H1 (cell line): ENCODE results near the gene TBC1D16. TPM values are rescaled to one million over a fixed set of nuclear protein-coding genes. Genes with fewer than 3 reads are reported as not detected.

Experiments used
- CTCF ChIA-PET: fragments of 300-600 bp; sonication (Branson Sonifier 250); formaldehyde crosslinking; loops from one replicate; lab custom pipeline; 2021; ENCODE audit not compliant: partially characterized antibody; lab: Charles Lee
- POLR2A ChIA-PET: fragments of 300-600 bp; sonication (Branson Sonifier 250); formaldehyde crosslinking; loops from one replicate; lab custom pipeline; 2021; ENCODE audit warnings: inconsistent platforms; ENCODE audit not compliant: partially characterized antibody; lab: Charles Lee
- DNase-seq, 2 experiments: peaks; one replicate each; pipeline versions ENCODE4 v3.0.0 to v3.0.0-alpha.2; 2010 to 2022; ENCODE audit warnings: low spot score in 2 of 2, low read depth in 1 of 2, mixed read lengths in 1 of 2
- FAIRE-seq: peaks from 2 replicates; lab custom pipeline; 2011; peaks lifted over from hg19 to GRCh38; lab: Jason Lieb, UNC
- H2AFZ ChIP-seq: 2 replicates; pipeline ENCODE4 v1.8.1; 2012; ENCODE audit warnings: low read length, inconsistent platforms
- H2AK5ac ChIP-seq: 2 replicates; pipeline ENCODE4 v1.6.1; 2013; ENCODE audit warnings: low read depth, low read length
- H2BK120ac ChIP-seq: replicated peaks from 2 replicates; pipeline ENCODE3; 2013; ENCODE audit warnings: low read depth, low read length, inconsistent platforms
- H2BK12ac ChIP-seq: 2 replicates; pipeline ENCODE4 v1.6.1; 2013; ENCODE audit warnings: low read depth, low read length
- H2BK15ac ChIP-seq: 2 replicates; pipeline ENCODE4 v1.6.1; 2013; ENCODE audit warnings: low read length
- H2BK20ac ChIP-seq: 2 replicates; pipeline ENCODE4 v1.6.1; 2013; ENCODE audit warnings: low read length
- H2BK5ac ChIP-seq: 2 replicates; pipeline ENCODE4 v1.6.1; 2013; ENCODE audit warnings: low read depth, low read length
- H3K14ac ChIP-seq: 2 replicates; pipeline ENCODE4 v1.6.1; 2013; ENCODE audit warnings: inconsistent platforms; ENCODE audit not compliant: insufficient read length
- H3K18ac ChIP-seq: 2 replicates; pipeline ENCODE4 v1.6.1; 2013; ENCODE audit warnings: low read length; ENCODE audit errors: extremely low read depth
- H3K23ac ChIP-seq: 2 replicates; pipeline ENCODE4 v1.6.1; 2013; ENCODE audit warnings: inconsistent platforms; ENCODE audit not compliant: insufficient read length
- H3K23me2 ChIP-seq: 2 replicates; pipeline ENCODE4 v1.6.1; 2013; ENCODE audit warnings: low read depth, low read length
- H3K27ac ChIP-seq: 2 replicates; pipeline ENCODE4 v1.6.1; 2011; ENCODE audit warnings: low read depth, low read length, inconsistent platforms
- H3K27me3 ChIP-seq, 4 experiments: replicated peaks in 1 of 4; 1 replicate in 1 of 4; 2 replicates in 3 of 4; pipeline versions ENCODE4 v1.6.1 to v1.8.1; 2011 to 2013; ENCODE audit warnings: low read length in 3 of 4, mild to moderate bottlenecking in 3 of 4, inconsistent platforms in 2 of 4, mixed read lengths in 2 of 4, moderate library complexity in 1 of 4; ENCODE audit not compliant: control insufficient read depth in 3 of 4, insufficient read depth in 3 of 4; ENCODE audit errors: extremely low read depth in 1 of 4
- H3K36me3 ChIP-seq, 4 experiments: 2 replicates each; pipeline versions ENCODE4 v1.6.1 to v1.8.1; 2011 to 2013; ENCODE audit warnings: mild to moderate bottlenecking in 4 of 4, low read length in 3 of 4, moderate library complexity in 2 of 4, control low read depth in 1 of 4, inconsistent platforms in 1 of 4; ENCODE audit not compliant: insufficient read depth in 4 of 4, control insufficient read depth in 2 of 4
- H3K4ac ChIP-seq: replicated peaks from 2 replicates; pipeline ENCODE3; 2013; ENCODE audit warnings: low read length, low read depth, mixed read lengths, inconsistent platforms; ENCODE audit not compliant: insufficient read length
- H3K4me1 ChIP-seq, 4 experiments: replicated peaks in 1 of 4; 1 replicate in 1 of 4; 2 replicates in 3 of 4; pipeline versions ENCODE4 v1.6.1 to v1.8.1; 2011 to 2013; ENCODE audit warnings: low read length in 3 of 4, inconsistent platforms in 2 of 4, mixed read lengths in 1 of 4; ENCODE audit not compliant: insufficient read depth in 4 of 4, control insufficient read depth in 3 of 4
- H3K4me2 ChIP-seq, 2 experiments: 2 replicates each; pipeline versions ENCODE4 v1.6.1 to v1.8.1; 2011 to 2013; ENCODE audit warnings: low read depth in 2 of 2, low read length in 2 of 2, control low read depth in 1 of 2, inconsistent platforms in 1 of 2, mild to moderate bottlenecking in 1 of 2; ENCODE audit not compliant: insufficient read depth in 1 of 2
- H3K4me3 ChIP-seq, 4 experiments: fragments of 200-600, 300-600 bp in 1 of 4; sonication (generic), shearing (Covaris generic), sonication (Bioruptor Twin) in 1 of 4; 2 replicates each; pipeline versions ENCODE4 v1.5.1 to v1.8.1; 2011 to 2016; ENCODE audit warnings: low read length in 4 of 4, low read depth in 3 of 4, control low read depth in 2 of 4, inconsistent platforms in 2 of 4, mild to moderate bottlenecking in 2 of 4, mixed read lengths in 1 of 4, moderate library complexity in 1 of 4; ENCODE audit not compliant: insufficient read depth in 2 of 4; ENCODE audit errors: extremely low read depth in 1 of 4
- H3K56ac ChIP-seq: replicated peaks from 2 replicates; pipeline ENCODE3; 2013; ENCODE audit warnings: low read depth, mild to moderate bottlenecking, mixed read lengths, low read length, inconsistent platforms; ENCODE audit not compliant: insufficient read length
- H3K79me1 ChIP-seq: 2 replicates; pipeline ENCODE4 v1.6.1; 2013; ENCODE audit warnings: low read depth, low read length, control low read depth
- H3K79me2 ChIP-seq, 2 experiments: 2 replicates each; pipeline versions ENCODE4 v1.6.1 to v1.8.1; 2012 to 2013; ENCODE audit warnings: low read length in 2 of 2, mild to moderate bottlenecking in 2 of 2, inconsistent platforms in 1 of 2; ENCODE audit not compliant: insufficient read depth in 2 of 2, control insufficient read depth in 1 of 2
- H3K9ac ChIP-seq, 4 experiments: replicated peaks in 1 of 4; 1 replicate in 1 of 4; 2 replicates in 3 of 4; pipeline versions ENCODE4 v1.6.1 to v1.8.1; 2011 to 2013; ENCODE audit warnings: low read depth in 3 of 4, low read length in 3 of 4, control low read depth in 2 of 4, mild to moderate bottlenecking in 2 of 4, moderate library complexity in 2 of 4, inconsistent platforms in 1 of 4; ENCODE audit errors: extremely low read depth in 1 of 4
- H3K9me3 ChIP-seq, 2 experiments: 2 replicates each; pipeline versions ENCODE4 v1.6.1 to v1.8.1; 2012 to 2013; ENCODE audit warnings: mild to moderate bottlenecking in 2 of 2, moderate library complexity in 2 of 2, control low read depth in 1 of 2, inconsistent platforms in 1 of 2, low read depth in 1 of 2, low read length in 1 of 2, mixed read lengths in 1 of 2; ENCODE audit not compliant: insufficient read depth in 2 of 2
- H4K20me1 ChIP-seq, 2 experiments: replicated peaks in 1 of 2; 2 replicates each; pipeline versions ENCODE3 to v1.8.1; 2011 to 2013; ENCODE audit warnings: inconsistent platforms in 2 of 2, low read length in 2 of 2, mild to moderate bottlenecking in 1 of 2; ENCODE audit not compliant: insufficient read depth in 2 of 2, control insufficient read depth in 1 of 2
- H4K5ac ChIP-seq: 2 replicates; pipeline ENCODE4 v1.6.1; 2013; ENCODE audit warnings: low read length, low read depth, mixed read lengths, inconsistent platforms; ENCODE audit not compliant: insufficient read length
- H4K8ac ChIP-seq: 2 replicates; pipeline ENCODE4 v1.8.0; 2013; ENCODE audit warnings: mild to moderate bottlenecking, moderate library complexity, low read length, inconsistent platforms; ENCODE audit not compliant: insufficient read depth; ENCODE audit errors: extremely low read depth
- H4K91ac ChIP-seq: replicated peaks from 2 replicates; pipeline ENCODE3; 2013; ENCODE audit warnings: low read length, mixed read lengths, inconsistent platforms; ENCODE audit not compliant: insufficient read length
- HDAC6 ChIP-seq: IDR thresholded peaks from one replicate; pipeline ENCODE4 v1.7.1; 2012; ENCODE audit warnings: low read depth, mild to moderate bottlenecking, inconsistent platforms, low read length, moderate library complexity
- POLR2A ChIP-seq, 2 experiments: IDR thresholded peaks; 1 replicate in 1 of 2; 2 replicates in 1 of 2; pipeline ENCODE4 v1.6.1; 2011; ENCODE audit warnings: low read depth in 2 of 2, low read length in 2 of 2, mild to moderate bottlenecking in 2 of 2; ENCODE audit errors: control extremely low read depth in 1 of 2
- RAD21 ChIP-seq, 2 experiments: IDR thresholded peaks in 1 of 2; conservative IDR thresholded peaks in 1 of 2; 2 replicates each; pipeline ENCODE4 v1.6.1; 2011; ENCODE audit warnings: low read depth in 2 of 2, low read length in 2 of 2, improper control_type of control experiment in 1 of 2, inconsistent platforms in 1 of 2, mild to moderate bottlenecking in 1 of 2, moderate library complexity in 1 of 2
- WGBS, 2 experiments: shearing (Covaris generic) in 1 of 2; methylation state at CpG; one replicate each; pipeline versions ENCODE4 v1.1.6 to v1.1.7; 2013 to 2015; ENCODE audit warnings: low lambda C conversion rate in 2 of 2, mixed read lengths in 2 of 2, inconsistent platforms in 1 of 2, low coverage in 1 of 2, missing lambda C conversion rate in 1 of 2; ENCODE audit not compliant: insufficient replicate concordance in 2 of 2, insufficient coverage in 1 of 2, insufficient read length in 1 of 2; ENCODE audit errors: extremely low coverage in 1 of 2, missing lambda C conversion rate in 1 of 2; 5-methylcytosine and 5-hydroxymethylcytosine counted together
- polyA plus RNA-seq, 7 experiments: library from polyadenylated mRNA; depleted of rRNA in 3 of 7; stranded (reverse) in 5 of 7; unstranded in 2 of 7; fragments of >200 nt in 5 of 7; fragments of 200-250 nt in 2 of 7; gene quantifications; 1 replicate in 5 of 7; 2 replicates in 1 of 7; 4 replicates in 1 of 7; pipeline versions ENCODE4 v1.2.1 to v1.2.3, GENCODE V29; 2011 to 2013; ENCODE audit warnings: missing spikeins in 2 of 7, mixed read lengths in 2 of 7
- total RNA-seq: library from RNA; stranded (reverse); fragmentation: NEBNext Ultra II Directional; extraction: Animal tissue kit (Norgen Biotek cat#: 25700); gene quantifications from 2 replicates; pipeline ENCODE4 v1.2.1, GENCODE V29; 2021

The TBC1D16 gene
- total and polyA plus RNA-seq, 2 of the 8 experiments (the other 6 are each of a cell fraction or from before 2014, with no cell fraction given): 21.1 to 109 TPM

GRCh38 chr17:80027043-80027435 is 8.6 kb downstream of the TBC1D16 start:
- Histone ChIP-seq H2AFZ (no peak overlapping the region), H2BK20ac (no peak overlapping the region), H4K20me1 (peaks cover 29 to 46% of the 10 kb centered on the region in 2 experiments), H3K79me1 (peaks cover 38% of the 10 kb centered on the region), H3K4me2 (no peak overlapping the region), H3K4ac (no peak overlapping the region), H2BK15ac (no peak overlapping the region), H2BK5ac (no peak overlapping the region), H3K27ac (no peak overlapping the region), H3K9ac (no peak overlapping the region), H3K18ac (no peak overlapping the region), H3K9me3 (no peaks in the 10 kb centered on the region), H3K23me2 (peaks cover 10% of the 10 kb centered on the region), H3K4me3 (no peak overlapping the region), H4K5ac (no peak overlapping the region), H3K23ac (no peak overlapping the region), H2AK5ac (no peak overlapping the region), H3K36me3 (no peaks in the 10 kb centered on the region; a peak in 1 of 8 replicates), H4K91ac (no peak overlapping the region), H2BK120ac (no peak overlapping the region), H3K4me1 (peaks cover 0 to 11% (median 4%) of the 10 kb centered on the region in 4 experiments; a peak in 6 of 7 replicates), H3K27me3 (no peaks in the 10 kb centered on the region; a peak in 1 of 7 replicates), H3K56ac (no peak overlapping the region), H3K79me2 (peaks cover 14 to 87% of the 10 kb centered on the region in 2 experiments), H2BK12ac (no peak overlapping the region), H4K8ac (no peak overlapping the region), H3K14ac (no peak overlapping the region)
- DNase-seq (no peak), FAIRE-seq (no peak)
- WGBS, 2 experiments: 87% methylated on average over 8 of the region's 8 CpGs; no CpG with 5 or more reads in 1 of the 2 experiments
- CTCF ChIA-PET: interaction anchor here (1.1 to 10.8 kb wide), 5 partner anchors 20 to 55 kb away, joined by 3 to 110 read pairs (median 4); no protein-coding TSS in a partner anchor
- POLR2A ChIA-PET: interaction anchor here (0.6 to 2.6 kb wide), 9 partner anchors 8 to 81 kb away, joined by 3 to 15 read pairs (median 3); partner anchors contain the start of genes GAA and TBC1D16
- TF ChIP-seq RAD21 (IDR thresholded peaks at IDR 0.05 in 1 of 2, conservative IDR thresholded peaks at IDR 0.05 in 1 of 2; ENCODE audit: low read depth in 2 of 2, low read length in 2 of 2): no peak
- no peak for TF ChIP-seq HDAC6
- TF ChIP-seq POLR2A (IDR thresholded peaks at IDR 0.05; ENCODE audit: control extremely low read depth in 1 of 2, low read depth in 2 of 2, low read length in 2 of 2): no peak
